SIG-M5 treated with dmso at 0.1 percent for 504 hours (cell line): ENCODE results near the gene ZNF2.
"Not testable (repeated sequence)": the region's sequence is repeated elsewhere in the genome, so short reads cannot be mapped to it uniquely, and the experiment has no call there.

Experiments used
- DNase-seq: peaks from one replicate; lab custom pipeline; 2025; ENCODE audit not compliant: unreplicated experiment; lab: John Stamatoyannopoulos, UW

Gene ZNF2

GRCh38 chr2:95165371-95166064 lies at the start of gene ZNF2:
TSS of gene ZNF2 (plus strand) at chr2:95165809. CDS start at chr2:95176227, 10,418 bp downstream.
- peak; percentile 97 for DNase-seq

- DNase-seq, result peak; percentile 58
Observed at GRCh38 chr2:95121093-95121406, 44.6 kb upstream of the ZNF2 start.

DNA sequence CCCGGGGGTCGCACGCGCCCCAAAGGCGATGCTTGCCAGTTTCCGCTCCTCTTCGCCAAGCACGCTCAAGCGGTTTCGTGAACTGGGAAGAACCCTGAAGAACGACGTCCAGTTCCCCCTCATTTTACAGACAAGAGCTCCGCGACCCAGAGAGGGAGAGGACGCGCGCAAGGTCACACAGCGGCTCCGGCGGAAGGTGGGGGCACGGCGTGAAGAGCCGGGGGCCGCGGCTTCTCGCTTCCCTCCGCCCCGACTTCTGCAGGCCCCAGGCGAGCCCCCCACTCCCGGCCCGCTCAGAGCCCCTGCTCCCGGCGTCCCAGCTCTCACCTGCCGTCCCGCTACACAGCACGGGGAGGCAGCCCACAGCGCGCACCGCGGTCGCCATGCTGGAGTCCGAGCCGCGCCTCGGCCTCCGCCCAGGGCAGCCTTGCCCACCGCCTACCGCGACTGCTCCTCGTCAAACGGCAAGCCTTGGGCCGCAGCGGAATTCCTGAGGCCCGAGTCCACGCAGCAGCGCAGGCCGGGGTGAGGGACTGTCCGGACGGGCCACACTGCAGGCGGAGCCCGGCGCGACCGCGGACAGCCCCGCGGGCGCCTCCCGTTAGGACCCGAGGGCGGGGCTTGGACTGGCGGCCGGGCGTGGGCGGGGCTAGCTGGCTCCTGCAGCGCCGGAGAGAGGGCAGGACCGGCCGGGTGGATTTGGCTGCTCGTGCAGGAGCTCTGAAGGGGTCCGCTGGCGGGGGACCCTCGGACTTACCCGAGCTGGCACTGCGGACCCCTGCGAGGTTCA lies 44.0 kb upstream of the ZNF2 start, which contains the start of gene MRPS5:
Gene MRPS5 (minus strand): TSS at position 402 of the 790 bp plus-strand sequence. CDS start 17 bp downstream, at position 385.
- peak; percentile 66 for DNase-seq

DNA sequence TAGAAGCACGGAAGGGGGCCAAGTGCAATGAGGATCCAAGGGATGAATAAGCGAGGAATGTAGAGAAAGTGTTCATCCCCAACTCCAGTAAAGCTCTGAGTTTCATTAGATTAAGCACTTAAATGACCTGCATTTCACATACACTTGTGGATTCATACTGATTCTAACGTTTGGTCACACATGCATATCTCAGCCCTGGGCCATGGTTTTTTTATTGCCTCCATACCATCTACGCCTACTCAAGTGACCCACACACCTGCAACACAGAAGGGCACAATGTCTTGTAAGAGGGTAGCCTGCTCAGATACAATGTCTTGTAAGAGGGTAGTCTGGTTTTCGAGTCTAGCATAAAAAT lies 43.4 kb upstream of the ZNF2 start:
- no peak for DNase-seq

GRCh38 chr2:95138702-95139101 lies 26.9 kb upstream of the ZNF2 start:
- no peak for DNase-seq

DNA sequence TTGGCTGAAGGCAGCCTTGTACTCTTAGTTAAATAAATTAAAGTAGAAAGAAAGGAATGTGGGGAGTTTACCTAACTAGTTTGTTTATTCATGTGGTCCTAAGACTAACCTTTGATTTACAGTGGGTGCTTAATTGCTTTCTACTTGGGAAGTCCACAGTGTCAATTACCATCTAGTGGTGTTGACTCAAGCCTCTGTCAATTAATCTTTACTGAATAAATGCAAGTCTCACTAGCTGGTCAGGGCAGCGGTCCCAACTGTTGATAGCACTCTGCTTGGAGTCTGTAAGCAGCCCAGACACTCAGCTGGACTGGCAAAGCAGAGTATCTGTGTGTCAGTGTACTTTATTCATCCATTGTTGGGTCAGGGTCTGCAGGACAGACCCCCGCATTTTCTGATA lies 21.8 kb upstream of the ZNF2 start:
- DNase-seq, result no peak

DNA sequence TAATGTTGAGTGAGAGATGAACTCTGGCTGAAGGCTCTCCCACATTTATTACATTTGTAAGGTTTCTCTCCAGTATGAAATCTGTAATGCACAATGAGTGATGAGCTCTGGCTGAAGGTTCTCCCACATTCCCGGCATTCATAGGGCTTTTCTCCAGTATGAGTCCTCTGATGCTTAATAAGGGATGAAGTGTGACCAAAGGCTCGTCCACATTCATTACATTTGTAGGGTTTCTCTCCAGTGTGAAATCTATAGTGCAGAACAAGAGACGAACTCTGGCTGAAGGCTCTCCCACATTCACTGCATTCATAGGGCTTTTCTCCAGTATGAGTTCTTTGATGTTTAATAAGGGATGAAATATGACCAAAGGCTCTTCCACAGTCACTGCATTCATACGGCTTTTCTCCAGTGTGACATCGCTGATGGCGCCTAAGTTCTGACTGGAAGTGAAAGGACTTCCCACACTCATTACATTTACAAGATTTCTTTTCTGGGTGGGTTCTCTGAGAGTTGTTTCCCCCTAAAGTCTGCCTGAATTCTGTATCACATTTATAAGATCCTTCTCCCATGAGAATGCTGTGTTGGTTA lies 16.1 kb upstream of the ZNF2 start:
- no peak for DNase-seq

- no peak for DNase-seq
Observed at GRCh38 chr2:95158441-95158840, 7.2 kb upstream of the ZNF2 start.

GRCh38 chr2:95158891-95159619 lies 6.6 kb upstream of the ZNF2 start:
- no peak for DNase-seq

DNA sequence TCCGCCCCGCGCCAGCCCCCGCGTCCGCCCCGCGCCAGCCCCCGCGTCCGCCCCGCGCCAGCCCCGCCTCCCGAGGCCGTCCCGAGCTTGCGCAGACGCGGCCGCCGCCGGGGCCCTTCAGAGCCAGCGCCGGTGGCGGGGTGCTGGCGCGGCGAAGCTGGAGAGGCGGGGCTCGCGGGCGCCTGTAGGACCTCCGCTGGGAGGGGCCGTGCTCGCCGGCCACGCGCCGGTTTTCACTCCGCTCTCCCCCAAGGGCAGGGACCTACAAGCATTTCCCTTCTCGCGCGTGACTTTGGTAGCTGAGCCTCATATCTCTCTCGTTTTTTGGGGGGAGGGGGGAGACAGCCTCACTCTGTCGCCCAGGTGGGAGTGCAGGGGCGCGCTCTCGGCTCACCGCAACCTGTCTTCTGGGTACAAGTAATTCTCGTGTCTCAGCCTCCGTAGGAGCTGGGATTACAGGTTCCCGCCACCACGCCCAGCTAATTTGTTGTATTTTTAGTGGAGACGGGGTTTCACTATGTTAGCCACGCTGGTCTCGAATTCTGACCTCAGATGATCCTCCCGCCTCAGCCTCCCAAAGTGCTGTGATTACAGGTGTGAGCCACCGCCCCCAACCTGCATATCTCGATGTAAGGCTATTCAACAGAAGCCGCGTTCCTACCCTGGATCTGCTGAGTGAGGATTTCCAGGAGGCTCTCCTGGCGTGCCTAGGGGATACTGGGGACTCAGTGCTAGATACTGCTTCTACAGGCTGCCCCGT lies 5.7 kb upstream of the ZNF2 start, which contains the start of gene ZNF514:
Gene ZNF514 (minus strand): TSS at position 159 of the 760 bp plus-strand sequence. CDS start 6,595 bp downstream, outside the sequence.
- peak; percentile 10 for DNase-seq

- no peak for DNase-seq
Observed at GRCh38 chr2:95165030-95165370, 609 bp upstream of the ZNF2 start.

GRCh38 chr2:95166065-95166763 lies 605 bp downstream of the ZNF2 start:
- peak; percentile 49 for DNase-seq

- no peak for DNase-seq
Observed at GRCh38 chr2:95171902-95172301, 6.3 kb downstream of the ZNF2 start.

GRCh38 chr2:95174031-95174542 lies 8.5 kb downstream of the ZNF2 start:
- no peak for DNase-seq

GRCh38 chr2:95179451-95179850 lies 13.8 kb downstream of the ZNF2 start:
- no peak for DNase-seq

DNA sequence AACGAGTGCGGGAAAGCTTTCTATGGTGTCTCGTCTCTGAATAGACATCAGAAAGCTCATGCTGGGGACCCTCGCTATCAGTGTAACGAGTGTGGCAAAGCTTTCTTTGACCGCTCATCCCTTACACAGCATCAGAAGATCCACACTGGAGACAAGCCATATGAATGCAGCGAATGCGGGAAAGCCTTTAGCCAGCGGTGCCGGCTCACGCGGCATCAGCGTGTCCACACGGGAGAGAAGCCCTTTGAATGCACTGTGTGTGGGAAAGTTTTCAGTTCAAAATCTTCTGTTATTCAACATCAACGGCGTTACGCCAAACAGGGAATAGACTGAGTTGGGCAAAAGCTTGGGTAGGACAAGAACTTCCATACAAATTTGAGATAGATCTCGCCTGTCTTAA lies 16.2 kb downstream of the ZNF2 start:
- DNase-seq, result no peak

DNA sequence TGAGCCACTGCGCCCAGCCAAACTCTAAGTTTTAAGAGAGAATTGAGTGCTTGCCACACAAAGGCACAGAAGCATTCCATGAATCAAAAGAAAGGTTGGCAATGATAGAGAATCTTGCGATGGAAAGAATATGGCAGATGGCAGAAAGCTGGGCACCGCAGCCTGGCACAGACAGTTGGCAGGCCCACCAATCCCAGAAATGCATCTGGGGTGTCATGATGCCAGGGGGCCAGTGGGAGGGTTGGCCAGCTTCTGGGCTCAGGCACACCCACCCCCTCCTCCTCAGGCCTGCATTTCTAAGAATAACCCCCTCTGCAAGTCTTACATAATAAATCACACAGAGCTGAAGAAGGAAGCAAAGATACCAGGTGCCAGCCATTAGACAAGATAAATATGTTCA lies 19.6 kb downstream of the ZNF2 start:
- no peak for DNase-seq

DNA sequence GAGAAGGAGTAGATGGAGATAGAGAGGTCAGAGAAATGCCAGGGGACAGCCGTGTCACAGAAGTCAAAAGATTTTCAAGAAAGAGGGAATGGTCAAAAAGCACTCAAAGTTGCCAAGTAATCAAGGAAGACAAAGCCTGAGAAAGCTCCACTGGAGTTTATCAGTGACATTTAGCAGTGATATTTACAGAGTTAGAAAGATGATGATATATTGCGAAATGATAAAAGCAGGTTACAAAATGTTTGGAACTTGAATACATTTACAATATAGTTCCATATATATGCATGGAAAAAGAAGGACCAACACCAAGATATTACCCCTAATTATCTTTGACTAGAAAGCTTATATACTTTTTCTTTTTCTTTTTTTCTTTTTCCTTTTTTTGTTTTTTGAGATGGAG lies 20.4 kb downstream of the ZNF2 start:
- DNase-seq, result no peak

- DNase-seq, result not testable (repeated sequence)
Observed at GRCh38 chr2:95192956-95193355, 27.3 kb downstream of the ZNF2 start.

- DNase-seq, result no peak
Observed at GRCh38 chr2:95203911-95204310, 38.3 kb downstream of the ZNF2 start.
